Suprapubic skin (tissue), 4 donors: ENCODE results near the gene PLK1.

Experiments
- EP300 ChIP-seq: sonication (generic); formaldehyde crosslinking; IDR thresholded peaks from one replicate; pipeline ENCODE4 v1.6.1; 2017; ENCODE audit warnings: antibody characterized with exemption
- POLR2A ChIP-seq, 2 donors: fragments of 450-650 bp; IDR thresholded peaks; one replicate each; pipeline ENCODE4 v1.6.1; 2017; ENCODE audit warnings: antibody characterized with exemption in 2 of 2, mild to moderate bottlenecking in 2 of 2, moderate library complexity in 2 of 2
- POLR2AphosphoS5 ChIP-seq, 3 donors: sonication (generic); formaldehyde crosslinking; IDR thresholded peaks; one replicate each; pipeline ENCODE4 v1.6.1; 2017; ENCODE audit warnings: antibody characterized with exemption in 3 of 3
- TF ChIP-seq, protein P1 (sequence below), 2 donors: fragments of 200-600 bp in 1 of 2; fragments of 450-650 bp in 1 of 2; sonication (generic) in 1 of 2; IDR thresholded peaks; one replicate each; pipeline ENCODE4 v1.5.1; 2016 to 2019; ENCODE audit warnings: antibody characterized with exemption in 2 of 2, mild to moderate bottlenecking in 1 of 2, moderate library complexity in 1 of 2

DNA sequence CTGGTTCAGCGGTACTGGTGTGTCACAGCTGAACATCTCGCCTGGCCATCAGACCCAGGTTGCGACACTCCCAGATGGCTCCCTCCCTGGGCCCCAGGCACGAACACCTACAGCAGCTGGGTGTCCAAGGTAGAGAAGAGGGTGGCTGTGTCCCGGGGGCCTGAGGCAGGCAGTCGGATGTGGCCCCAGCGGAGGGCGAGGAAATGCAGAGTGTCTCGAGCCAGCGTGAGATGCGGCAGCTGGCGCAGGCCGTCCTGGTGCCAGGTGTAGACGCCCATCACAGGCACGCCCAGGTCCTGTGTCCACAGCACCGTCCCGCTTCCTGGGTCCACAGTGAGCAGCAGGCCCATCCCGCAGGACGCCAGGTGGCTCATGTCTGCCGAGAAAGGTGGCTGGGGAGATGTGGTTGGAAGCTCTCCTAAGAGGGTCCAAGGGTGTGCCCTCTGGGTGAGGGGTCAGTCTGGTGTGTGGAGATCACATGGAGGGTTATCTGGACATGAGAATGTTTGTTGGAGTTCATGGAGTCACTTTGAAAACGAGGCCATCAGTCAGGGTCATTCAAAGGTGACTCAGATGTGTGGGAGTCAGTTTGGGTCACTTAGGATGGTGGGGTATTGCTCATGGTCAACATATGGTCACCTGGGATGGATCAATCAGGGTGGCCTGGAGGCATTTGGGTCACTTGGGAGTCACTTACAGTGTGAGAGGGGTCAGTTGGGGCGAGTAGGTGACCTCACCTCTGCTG lies 26.3 kb downstream of the PLK1 start:
- TF ChIP-seq, protein P1, sequence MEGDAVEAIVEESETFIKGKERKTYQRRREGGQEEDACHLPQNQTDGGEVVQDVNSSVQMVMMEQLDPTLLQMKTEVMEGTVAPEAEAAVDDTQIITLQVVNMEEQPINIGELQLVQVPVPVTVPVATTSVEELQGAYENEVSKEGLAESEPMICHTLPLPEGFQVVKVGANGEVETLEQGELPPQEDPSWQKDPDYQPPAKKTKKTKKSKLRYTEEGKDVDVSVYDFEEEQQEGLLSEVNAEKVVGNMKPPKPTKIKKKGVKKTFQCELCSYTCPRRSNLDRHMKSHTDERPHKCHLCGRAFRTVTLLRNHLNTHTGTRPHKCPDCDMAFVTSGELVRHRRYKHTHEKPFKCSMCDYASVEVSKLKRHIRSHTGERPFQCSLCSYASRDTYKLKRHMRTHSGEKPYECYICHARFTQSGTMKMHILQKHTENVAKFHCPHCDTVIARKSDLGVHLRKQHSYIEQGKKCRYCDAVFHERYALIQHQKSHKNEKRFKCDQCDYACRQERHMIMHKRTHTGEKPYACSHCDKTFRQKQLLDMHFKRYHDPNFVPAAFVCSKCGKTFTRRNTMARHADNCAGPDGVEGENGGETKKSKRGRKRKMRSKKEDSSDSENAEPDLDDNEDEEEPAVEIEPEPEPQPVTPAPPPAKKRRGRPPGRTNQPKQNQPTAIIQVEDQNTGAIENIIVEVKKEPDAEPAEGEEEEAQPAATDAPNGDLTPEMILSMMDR (IDR thresholded peaks at IDR 0.05), result no peak
- no peak for TF ChIP-seq POLR2AphosphoS5 (IDR thresholded peaks at IDR 0.05)
- no peak for TF ChIP-seq POLR2A (IDR thresholded peaks at IDR 0.05)
- TF ChIP-seq EP300, result no peak
